IMR-90 (cell line): ENCODE results near the gene ATP5PO. TPM values are rescaled to one million over a fixed set of nuclear protein-coding genes. Genes with fewer than 3 reads are reported as not detected.

Experiments
- ATAC-seq: fragments of 200-7000 bp; cut with Tn5 transposase; 2 replicates; pipeline ENCODE4 v1.9.1; 2020; ENCODE audit warnings: low read depth, mild to moderate bottlenecking, moderate library complexity
- BruUV-seq: library from RNA; stranded (reverse); fragments of 400-500 nt; replicated peaks from 2 replicates; lab custom pipeline; 2021; lab: Mats Ljungman, UMichigan
- CTCF ChIA-PET: fragments of 300-600 bp; formaldehyde crosslinking; extraction: SDS; loops from one replicate; lab custom pipeline; 2021; ENCODE audit warnings: antibody characterized with exemption; lab: Yijun Ruan, JAX
- POLR2A ChIA-PET: fragments of 300-600 bp; sonication (Branson Sonifier 250); formaldehyde crosslinking; loops from one replicate; lab custom pipeline; 2022; ENCODE audit warnings: antibody characterized with exemption; ENCODE audit not compliant: unreplicated experiment; lab: Charles Lee
- DNase-seq: peaks from one replicate; pipeline ENCODE4 v3.0.0; 2013
- H2AFZ ChIP-seq: replicated peaks from 2 replicates; pipeline ENCODE3; 2013; ENCODE audit warnings: low read length, mild to moderate bottlenecking; ENCODE audit not compliant: poor library complexity
- H2AK5ac ChIP-seq: 2 replicates; pipeline ENCODE4 v1.6.1; 2013; ENCODE audit warnings: low read depth, low read length, inconsistent platforms
- H2AK9ac ChIP-seq: replicated peaks from 2 replicates; pipeline ENCODE3; 2013; ENCODE audit warnings: mild to moderate bottlenecking, low read depth, low read length, moderate library complexity; ENCODE audit not compliant: poor library complexity
- H2BK120ac ChIP-seq: 2 replicates; pipeline ENCODE4 v1.6.1; 2013; ENCODE audit warnings: low read depth, low read length, inconsistent platforms
- H2BK15ac ChIP-seq: 3 replicates; pipeline ENCODE4 v1.6.1; 2013; ENCODE audit warnings: low read depth, low read length, inconsistent platforms
- H2BK20ac ChIP-seq: 2 replicates; pipeline ENCODE4 v1.6.1; 2013; ENCODE audit warnings: low read depth, mild to moderate bottlenecking, inconsistent platforms, low read length, moderate library complexity
- H2BK5ac ChIP-seq: 2 replicates; pipeline ENCODE4 v1.6.1; 2013; ENCODE audit warnings: mild to moderate bottlenecking, low read depth, low read length, inconsistent platforms; ENCODE audit not compliant: poor library complexity, severe bottlenecking
- H3K14ac ChIP-seq: replicated peaks from 2 replicates; pipeline ENCODE4 v1.6.1; 2013; ENCODE audit warnings: low read depth, low read length, inconsistent platforms
- H3K18ac ChIP-seq: 2 replicates; pipeline ENCODE4 v1.6.1; 2013; ENCODE audit warnings: low read depth, low read length, control low read depth
- H3K23ac ChIP-seq: 2 replicates; pipeline ENCODE4 v1.6.1; 2013; ENCODE audit warnings: low read depth, low read length, inconsistent platforms
- H3K27ac ChIP-seq: 2 replicates; pipeline ENCODE4 v1.5.1; 2013; ENCODE audit warnings: mild to moderate bottlenecking, control low read depth, low read length; ENCODE audit not compliant: insufficient read depth
- H3K27me3 ChIP-seq: 2 replicates; pipeline ENCODE4 v1.6.1; 2013; ENCODE audit warnings: low read length; ENCODE audit not compliant: control insufficient read depth, insufficient read depth
- H3K36me3 ChIP-seq: 2 replicates; pipeline ENCODE4 v1.6.1; 2013; ENCODE audit warnings: low read length, mixed read lengths; ENCODE audit not compliant: control insufficient read depth, insufficient read depth
- H3K4ac ChIP-seq: 2 replicates; pipeline ENCODE4 v1.6.1; 2013; ENCODE audit warnings: low read depth, low read length, inconsistent platforms
- H3K4me1 ChIP-seq: 2 replicates; pipeline ENCODE4 v1.6.1; 2013; ENCODE audit warnings: low read length, mixed read lengths; ENCODE audit not compliant: control insufficient read depth, insufficient read depth
- H3K4me2 ChIP-seq: 2 replicates; pipeline ENCODE4 v1.6.1; 2013; ENCODE audit warnings: low read depth, mild to moderate bottlenecking, control low read depth, low read length, moderate library complexity
- H3K4me3 ChIP-seq: 2 replicates; pipeline ENCODE4 v1.5.1; 2013; ENCODE audit warnings: low read depth, mild to moderate bottlenecking, control low read depth, low read length, moderate library complexity; ENCODE audit not compliant: insufficient read depth
- H3K56ac ChIP-seq: 2 replicates; pipeline ENCODE4 v1.6.1; 2013; ENCODE audit warnings: low read length, inconsistent platforms; ENCODE audit not compliant: insufficient read depth; ENCODE audit errors: extremely low read depth
- H3K79me1 ChIP-seq, 2 experiments: 2 replicates each; pipeline ENCODE4 v1.6.1; 2013; ENCODE audit warnings: low read length in 2 of 2, inconsistent platforms in 1 of 2, low read depth in 1 of 2
- H3K9ac ChIP-seq: 2 replicates; pipeline ENCODE4 v1.6.1; 2013; ENCODE audit warnings: low read depth, low read length, control low read depth
- H3K9me1 ChIP-seq: 2 replicates; pipeline ENCODE4 v1.6.1; 2013; ENCODE audit warnings: low read length, inconsistent platforms; ENCODE audit not compliant: insufficient read depth
- H3K9me3 ChIP-seq: 2 replicates; pipeline ENCODE4 v1.6.1; 2013; ENCODE audit warnings: low read length; ENCODE audit not compliant: control insufficient read depth, insufficient read depth
- H4K20me1 ChIP-seq: 2 replicates; pipeline ENCODE4 v1.6.1; 2013; ENCODE audit warnings: low read length, inconsistent platforms; ENCODE audit not compliant: insufficient read depth
- H4K5ac ChIP-seq: 2 replicates; pipeline ENCODE4 v1.6.1; 2013; ENCODE audit warnings: mild to moderate bottlenecking, low read depth, low read length, control low read depth
- H4K8ac ChIP-seq, 2 experiments: 2 replicates each; pipeline ENCODE4 v1.6.1; 2013; ENCODE audit warnings: low read depth in 2 of 2, low read length in 2 of 2, control low read depth in 1 of 2, inconsistent platforms in 1 of 2
- H4K91ac ChIP-seq: 2 replicates; pipeline ENCODE4 v1.6.1; 2013; ENCODE audit warnings: low read depth, low read length, inconsistent platforms; ENCODE audit not compliant: insufficient read depth
- BHLHE40 ChIP-seq: fragments of 150-350 bp; IDR thresholded peaks from 2 replicates; pipeline ENCODE4 v1.6.1; 2016; ENCODE audit warnings: mild to moderate bottlenecking, low read depth, low read length
- CEBPB ChIP-seq: IDR thresholded peaks from 2 replicates; pipeline ENCODE4 v1.6.1; 2012; ENCODE audit warnings: low read depth, low read length, improper control_type of control experiment
- CHD1 ChIP-seq: IDR thresholded peaks from 2 replicates; pipeline ENCODE4 v1.6.1; 2012; ENCODE audit warnings: low read depth, low read length, improper control_type of control experiment
- FOS ChIP-seq: fragments of 150-350 bp; IDR thresholded peaks from 2 replicates; pipeline ENCODE4 v1.6.1; 2016; ENCODE audit warnings: low read depth, low read length
- MAFK ChIP-seq: IDR thresholded peaks from 2 replicates; pipeline ENCODE4 v1.6.1; 2012; ENCODE audit warnings: low read depth, low read length, improper control_type of control experiment
- MAZ ChIP-seq: IDR thresholded peaks from 2 replicates; pipeline ENCODE4 v1.6.1; 2012; ENCODE audit warnings: low read depth, mild to moderate bottlenecking, low read length, improper control_type of control experiment, moderate library complexity, borderline replicate concordance
- MXI1 ChIP-seq: IDR thresholded peaks from 2 replicates; pipeline ENCODE4 v1.6.1; 2012; ENCODE audit warnings: low read depth, mild to moderate bottlenecking, low read length, moderate library complexity, borderline replicate concordance
- NFE2L2 ChIP-seq: fragments of 150-350 bp; IDR thresholded peaks from 2 replicates; pipeline ENCODE4 v1.6.1; 2016; ENCODE audit warnings: low read depth, mild to moderate bottlenecking, low read length
- POLR2A ChIP-seq: IDR thresholded peaks from 2 replicates; pipeline ENCODE4 v1.6.1; 2012; ENCODE audit warnings: mild to moderate bottlenecking, low read depth, low read length
- RAD21 ChIP-seq: IDR thresholded peaks from 2 replicates; pipeline ENCODE4 v1.6.1; 2012; ENCODE audit warnings: low read length, improper control_type of control experiment
- RCOR1 ChIP-seq: IDR thresholded peaks from 2 replicates; pipeline ENCODE4 v1.6.1; 2012; ENCODE audit warnings: mild to moderate bottlenecking, low read length, improper control_type of control experiment; ENCODE audit not compliant: insufficient replicate concordance
- RFX5 ChIP-seq: IDR thresholded peaks from 2 replicates; pipeline ENCODE4 v1.8.0; 2012; ENCODE audit warnings: low read depth, mild to moderate bottlenecking, low read length, moderate library complexity
- SMC3 ChIP-seq: fragments of 150-350 bp; IDR thresholded peaks from 2 replicates; pipeline ENCODE4 v1.6.1; 2016; ENCODE audit warnings: low read depth, mild to moderate bottlenecking, antibody characterized with exemption, low read length, moderate library complexity
- WGBS, 2 experiments: methylation state at CpG; one replicate each; pipeline versions ENCODE4 v1.1.5 to v1.1.7; 2013; ENCODE audit warnings: missing lambda C conversion rate in 2 of 2; ENCODE audit not compliant: insufficient read length in 1 of 2; ENCODE audit errors: extremely low coverage in 2 of 2; 5-methylcytosine and 5-hydroxymethylcytosine counted together
- dilution Hi-C: fragments of 300-500 bp; cut with HindIII; formaldehyde crosslinking; loops from one replicate; pipeline ENCODE4 v1.14.3; 2018; ENCODE audit warnings: low sequenced_read_pairs; ENCODE audit not compliant: unreplicated experiment
- in situ Hi-C: fragments of 300-500 bp; cut with MboI; formaldehyde crosslinking; loops from 3 replicates; pipeline ENCODE4 v1.14.3; 2019; ENCODE audit warnings: low sequenced_read_pairs, inconsistent platforms, mixed read lengths
- intact Hi-C: fragments of 100-400 bp; cut with micrococcal nuclease; formaldehyde crosslinking; loops from 2 replicates; pipeline ENCODE4 v1.10.0; 2022
- polyA plus RNA-seq, 3 experiments: library from polyadenylated mRNA; depleted of rRNA; stranded (reverse); fragments of >200 nt; gene quantifications; 2 replicates each; pipeline ENCODE4 v1.2.3, GENCODE V29; 2012; ENCODE audit warnings: low replicate concordance in 1 of 3
- total RNA-seq: library from RNA; depleted of rRNA; stranded (reverse); fragments of >200 nt; gene quantifications from 2 replicates; pipeline ENCODE4 v1.2.3, GENCODE V29; 2012
- TF ChIP-seq, protein P1 (sequence below): fragments of 150-350 bp; IDR thresholded peaks from 2 replicates; pipeline ENCODE4 v1.6.1; 2017; ENCODE audit warnings: mild to moderate bottlenecking, antibody characterized with exemption, low read length, low read depth
- TF ChIP-seq, protein P2 (sequence below): fragments of 150-350 bp; IDR thresholded peaks from 2 replicates; pipeline ENCODE4 v1.6.1; 2016; ENCODE audit warnings: low read depth, mild to moderate bottlenecking, low read length, moderate library complexity, borderline replicate concordance
- TF ChIP-seq, protein P3 (sequence below): conservative IDR thresholded peaks from 2 replicates; pipeline ENCODE4 v1.5.1; 2012; ENCODE audit warnings: mild to moderate bottlenecking, low read depth, low read length, improper control_type of control experiment

Gene ATP5PO
- total and polyA plus RNA-seq, 2 of the 4 experiments (the other 2 are of a cell fraction), result 237 to 250 TPM

DNA sequence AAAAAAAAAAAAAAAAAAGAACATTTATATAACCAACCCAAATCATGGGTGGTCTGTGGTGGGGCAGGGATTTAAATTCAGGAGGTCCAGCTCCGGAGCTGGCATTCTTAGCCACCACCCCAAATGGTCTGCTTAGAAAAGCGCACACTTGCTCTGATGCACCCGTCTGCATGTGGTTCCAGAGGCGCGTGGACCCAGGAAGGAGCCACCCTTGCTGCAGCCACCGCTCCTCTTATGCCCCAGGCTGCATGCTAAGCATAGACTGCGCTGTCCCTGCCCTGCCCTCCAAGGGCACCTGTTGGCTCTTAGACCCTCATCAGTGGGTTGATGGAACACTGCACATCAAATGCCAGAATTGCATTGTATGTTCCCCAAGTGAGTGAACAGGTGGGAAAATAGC lies 41.4 kb downstream of the ATP5PO start:
- H2AK9ac ChIP-seq, result no peak overlapping the region
- dilution Hi-C loops, result no loop called here
- no peak overlapping the region for H3K27ac ChIP-seq
- H2BK15ac ChIP-seq, result no peak overlapping the region
- intact Hi-C loops, result no loop called here
- H3K79me1 ChIP-seq, result no peaks in the 10 kb centered on the region
- H4K20me1 ChIP-seq, result no peaks in the 10 kb centered on the region
- WGBS, 2 experiments, result 100% methylated on average over 1 of the region's 7 CpGs; no CpG with 5 or more reads in 1 of the 2 experiments
- H2BK20ac ChIP-seq, result no peak overlapping the region
- no peaks in the 10 kb centered on the region for H3K9me3 ChIP-seq
- H2BK120ac ChIP-seq, result no peak overlapping the region
- ATAC-seq, result no peak
- H3K36me3 ChIP-seq, result no peaks in the 10 kb centered on the region
- H3K4me1 ChIP-seq, result 0 out of 2 replicates have a peak, but pooled peaks cover 4% of the 10 kb centered on the region
- H4K8ac ChIP-seq, result no peak overlapping the region
- no peak overlapping the region for H3K18ac ChIP-seq
- H4K91ac ChIP-seq, result no peak overlapping the region
- no peak overlapping the region for H3K4me3 ChIP-seq
- ChIA-PET CTCF (no interaction called here), POLR2A (no interaction called here)
- no peak overlapping the region for H3K4ac ChIP-seq
- no peak overlapping the region for H3K14ac ChIP-seq
- in situ Hi-C loops, result no loop called here
- H3K23ac ChIP-seq, result no peak overlapping the region
- H3K9ac ChIP-seq, result no peak overlapping the region
- BruUV-seq, result no TSS peak
- peaks cover 1% of the 10 kb centered on the region; the same call in 1 of the 2 replicates for H3K27me3 ChIP-seq
- H4K5ac ChIP-seq, result no peak overlapping the region
- DNase-seq, result no peak
- no peaks in the 10 kb centered on the region; the same call in 1 of the 2 replicates for H3K9me1 ChIP-seq
- H3K56ac ChIP-seq, result no peak overlapping the region
- no peak overlapping the region for H3K4me2 ChIP-seq
- H2BK5ac ChIP-seq, result no peak overlapping the region
- no peak overlapping the region for H2AFZ ChIP-seq
- TF ChIP-seq MAZ, result no peak
- no peak for TF ChIP-seq SMC3
- TF ChIP-seq CEBPB, result no peak
- no peak for TF ChIP-seq CHD1
- TF ChIP-seq POLR2A, result no peak
- no peak for TF ChIP-seq MAFK
- no peak for TF ChIP-seq RFX5
- no peak for TF ChIP-seq RCOR1
- TF ChIP-seq, protein P1, sequence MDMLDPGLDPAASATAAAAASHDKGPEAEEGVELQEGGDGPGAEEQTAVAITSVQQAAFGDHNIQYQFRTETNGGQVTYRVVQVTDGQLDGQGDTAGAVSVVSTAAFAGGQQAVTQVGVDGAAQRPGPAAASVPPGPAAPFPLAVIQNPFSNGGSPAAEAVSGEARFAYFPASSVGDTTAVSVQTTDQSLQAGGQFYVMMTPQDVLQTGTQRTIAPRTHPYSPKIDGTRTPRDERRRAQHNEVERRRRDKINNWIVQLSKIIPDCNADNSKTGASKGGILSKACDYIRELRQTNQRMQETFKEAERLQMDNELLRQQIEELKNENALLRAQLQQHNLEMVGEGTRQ, result no peak
- no peak for TF ChIP-seq MXI1
- TF ChIP-seq, protein P2, sequence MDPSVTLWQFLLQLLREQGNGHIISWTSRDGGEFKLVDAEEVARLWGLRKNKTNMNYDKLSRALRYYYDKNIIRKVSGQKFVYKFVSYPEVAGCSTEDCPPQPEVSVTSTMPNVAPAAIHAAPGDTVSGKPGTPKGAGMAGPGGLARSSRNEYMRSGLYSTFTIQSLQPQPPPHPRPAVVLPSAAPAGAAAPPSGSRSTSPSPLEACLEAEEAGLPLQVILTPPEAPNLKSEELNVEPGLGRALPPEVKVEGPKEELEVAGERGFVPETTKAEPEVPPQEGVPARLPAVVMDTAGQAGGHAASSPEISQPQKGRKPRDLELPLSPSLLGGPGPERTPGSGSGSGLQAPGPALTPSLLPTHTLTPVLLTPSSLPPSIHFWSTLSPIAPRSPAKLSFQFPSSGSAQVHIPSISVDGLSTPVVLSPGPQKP, result no peak
- no peak for TF ChIP-seq FOS
- no peak for TF ChIP-seq BHLHE40
- TF ChIP-seq RAD21, result no peak
- TF ChIP-seq NFE2L2, result no peak
- TF ChIP-seq, protein P3, sequence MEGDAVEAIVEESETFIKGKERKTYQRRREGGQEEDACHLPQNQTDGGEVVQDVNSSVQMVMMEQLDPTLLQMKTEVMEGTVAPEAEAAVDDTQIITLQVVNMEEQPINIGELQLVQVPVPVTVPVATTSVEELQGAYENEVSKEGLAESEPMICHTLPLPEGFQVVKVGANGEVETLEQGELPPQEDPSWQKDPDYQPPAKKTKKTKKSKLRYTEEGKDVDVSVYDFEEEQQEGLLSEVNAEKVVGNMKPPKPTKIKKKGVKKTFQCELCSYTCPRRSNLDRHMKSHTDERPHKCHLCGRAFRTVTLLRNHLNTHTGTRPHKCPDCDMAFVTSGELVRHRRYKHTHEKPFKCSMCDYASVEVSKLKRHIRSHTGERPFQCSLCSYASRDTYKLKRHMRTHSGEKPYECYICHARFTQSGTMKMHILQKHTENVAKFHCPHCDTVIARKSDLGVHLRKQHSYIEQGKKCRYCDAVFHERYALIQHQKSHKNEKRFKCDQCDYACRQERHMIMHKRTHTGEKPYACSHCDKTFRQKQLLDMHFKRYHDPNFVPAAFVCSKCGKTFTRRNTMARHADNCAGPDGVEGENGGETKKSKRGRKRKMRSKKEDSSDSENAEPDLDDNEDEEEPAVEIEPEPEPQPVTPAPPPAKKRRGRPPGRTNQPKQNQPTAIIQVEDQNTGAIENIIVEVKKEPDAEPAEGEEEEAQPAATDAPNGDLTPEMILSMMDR, result no peak
- no peak overlapping the region for H2AK5ac ChIP-seq
